Calu3 (cell line): ENCODE data around the gene ADCY3. TPM values are rescaled to one million over a fixed set of nuclear protein-coding genes. Genes with fewer than 3 reads are reported as not detected.

Experiments used
- BruUV-seq: library from RNA; stranded (reverse); fragments of 400-500 nt; replicated peaks from 2 replicates; lab custom pipeline; 2021; lab: Mats Ljungman, UMichigan
- CTCF ChIA-PET: fragments of 300-600 bp; sonication (Branson Sonifier 250); formaldehyde crosslinking; loops from one replicate; lab custom pipeline; 2022; ENCODE audit warnings: antibody characterized with exemption; lab: Charles Lee
- DNase-seq: peaks from one replicate; pipeline ENCODE4 v3.0.0; 2022
- H3K27ac Mint-ChIP-seq: one replicate; pipeline ENCODE4 v1.8.0; 2022; ENCODE audit warnings: mixed read lengths; ENCODE audit not compliant: unreplicated experiment
- H3K27me3 Mint-ChIP-seq: one replicate; pipeline ENCODE4 v1.8.0; 2022; ENCODE audit warnings: mixed read lengths; ENCODE audit not compliant: unreplicated experiment
- H3K36me3 Mint-ChIP-seq: one replicate; pipeline ENCODE4 v1.8.0; 2022; ENCODE audit warnings: mild to moderate bottlenecking, moderate library complexity, mixed read lengths; ENCODE audit not compliant: insufficient read depth, unreplicated experiment
- H3K4me1 Mint-ChIP-seq: one replicate; pipeline ENCODE4 v1.8.0; 2022; ENCODE audit warnings: mild to moderate bottlenecking, low read depth, mixed read lengths; ENCODE audit not compliant: unreplicated experiment
- H3K4me3 Mint-ChIP-seq: one replicate; pipeline ENCODE4 v1.8.0; 2022; ENCODE audit warnings: mild to moderate bottlenecking, low read depth, moderate library complexity, mixed read lengths; ENCODE audit not compliant: unreplicated experiment
- H3K9me3 Mint-ChIP-seq: one replicate; pipeline ENCODE4 v1.8.0; 2022; ENCODE audit warnings: low read depth, mixed read lengths; ENCODE audit not compliant: unreplicated experiment
- intact Hi-C: fragments of 100-400 bp; cut with micrococcal nuclease; formaldehyde crosslinking; loops from one replicate; pipeline ENCODE4 v1.10.0; 2022; ENCODE audit not compliant: unreplicated experiment
- total RNA-seq: library from RNA; stranded (reverse); gene quantifications from 2 replicates; pipeline ENCODE4 v1.2.3, GENCODE V29; 2022
- TF ChIP-seq, protein P1 (sequence below): fragments of 200-600 bp; IDR thresholded peaks from one replicate; pipeline ENCODE4 v1.8.0; 2022; ENCODE audit warnings: antibody characterized with exemption; ENCODE audit not compliant: unreplicated experiment

The ADCY3 gene
- total RNA-seq, 1 experiment from 2014 or later: 63.7 TPM

DNA sequence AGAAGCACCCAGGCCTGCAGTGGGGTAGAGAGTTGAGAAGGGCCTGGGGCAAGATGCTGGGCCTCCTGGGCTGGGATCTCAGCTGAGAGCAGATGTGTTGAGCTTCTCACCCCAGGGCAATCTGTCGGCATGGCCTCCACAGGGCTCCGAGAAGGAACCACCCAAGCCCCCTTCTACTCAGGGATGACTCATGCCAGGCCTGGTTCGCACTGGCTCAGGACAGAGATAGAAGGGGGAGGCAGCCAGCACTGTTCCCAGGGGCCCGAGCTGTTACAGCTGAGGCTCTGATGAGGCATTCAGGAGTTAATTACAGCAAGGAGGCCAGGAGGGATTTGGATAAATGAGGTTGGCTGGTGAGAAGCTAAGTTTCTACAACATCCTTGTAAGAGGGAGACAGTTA, 64.3 kb downstream of the ADCY3 start:
- intact Hi-C loops: no loop called here
- Mint-ChIP-seq H3K4me1 (no peaks in the 10 kb centered on the region), H3K9me3 (no peaks in the 10 kb centered on the region), H3K27ac (no peak overlapping the region), H3K27me3 (no peaks in the 10 kb centered on the region), H3K4me3 (no peak overlapping the region), H3K36me3 (peaks cover 5% of the 10 kb centered on the region)
- no peak for DNase-seq
- no TSS peak for BruUV-seq
- TF ChIP-seq, protein P1, sequence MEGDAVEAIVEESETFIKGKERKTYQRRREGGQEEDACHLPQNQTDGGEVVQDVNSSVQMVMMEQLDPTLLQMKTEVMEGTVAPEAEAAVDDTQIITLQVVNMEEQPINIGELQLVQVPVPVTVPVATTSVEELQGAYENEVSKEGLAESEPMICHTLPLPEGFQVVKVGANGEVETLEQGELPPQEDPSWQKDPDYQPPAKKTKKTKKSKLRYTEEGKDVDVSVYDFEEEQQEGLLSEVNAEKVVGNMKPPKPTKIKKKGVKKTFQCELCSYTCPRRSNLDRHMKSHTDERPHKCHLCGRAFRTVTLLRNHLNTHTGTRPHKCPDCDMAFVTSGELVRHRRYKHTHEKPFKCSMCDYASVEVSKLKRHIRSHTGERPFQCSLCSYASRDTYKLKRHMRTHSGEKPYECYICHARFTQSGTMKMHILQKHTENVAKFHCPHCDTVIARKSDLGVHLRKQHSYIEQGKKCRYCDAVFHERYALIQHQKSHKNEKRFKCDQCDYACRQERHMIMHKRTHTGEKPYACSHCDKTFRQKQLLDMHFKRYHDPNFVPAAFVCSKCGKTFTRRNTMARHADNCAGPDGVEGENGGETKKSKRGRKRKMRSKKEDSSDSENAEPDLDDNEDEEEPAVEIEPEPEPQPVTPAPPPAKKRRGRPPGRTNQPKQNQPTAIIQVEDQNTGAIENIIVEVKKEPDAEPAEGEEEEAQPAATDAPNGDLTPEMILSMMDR: no peak
- CTCF ChIA-PET: no interaction called here

DNA sequence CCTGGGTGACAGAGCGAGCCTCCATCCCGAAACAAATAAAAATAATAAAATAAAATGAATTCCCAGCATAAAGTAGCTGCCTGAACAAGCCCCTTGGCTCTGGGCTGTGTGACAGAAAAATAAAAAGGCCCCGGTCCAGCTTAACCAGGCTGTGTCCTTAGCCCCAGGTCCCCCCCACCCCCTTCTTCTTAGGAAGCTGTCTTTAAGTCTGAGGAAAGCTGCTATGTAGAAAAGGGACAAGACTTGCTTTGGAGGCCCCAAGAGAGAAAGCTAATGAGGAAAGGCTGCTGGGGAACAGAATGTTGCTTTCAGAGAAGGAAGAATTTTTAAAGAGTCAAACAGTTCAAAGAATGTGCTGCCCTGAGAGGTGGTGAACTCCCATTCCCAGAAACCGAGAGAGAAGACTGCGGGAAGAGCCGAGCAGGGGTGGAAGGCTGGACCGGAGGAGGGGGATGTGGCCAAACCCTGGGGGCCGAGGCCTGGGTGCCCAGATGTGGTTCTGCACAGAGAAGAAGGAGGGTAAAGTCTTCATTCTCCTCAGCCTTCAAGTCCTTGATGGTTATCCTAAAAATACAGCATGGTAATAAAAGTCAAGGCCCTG, 64.9 kb downstream of the ADCY3 start:
- CTCF ChIA-PET: no interaction called here
- H3K36me3 Mint-ChIP-seq: peaks cover 5% of the 10 kb centered on the region

DNA sequence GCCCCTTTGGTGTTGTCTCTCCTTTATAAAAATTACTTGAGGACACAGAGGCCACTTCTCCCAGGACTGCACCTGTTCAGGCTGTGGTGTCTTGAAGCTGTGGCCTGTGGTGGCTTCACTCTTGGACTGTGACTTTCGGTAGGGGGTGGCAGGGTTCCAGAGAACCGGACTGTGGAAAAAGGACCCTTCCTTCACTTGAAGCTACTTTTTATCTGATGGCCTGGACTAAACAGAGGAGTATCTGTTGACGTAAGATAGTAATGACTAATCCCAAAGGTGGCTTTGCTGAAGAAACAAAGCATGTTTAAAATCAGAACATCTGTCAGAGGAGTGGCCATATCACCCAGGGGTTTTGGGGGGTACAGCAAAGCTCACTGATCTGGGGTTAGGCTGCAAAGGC, 66.0 kb downstream of the ADCY3 start:
- Mint-ChIP-seq H3K27ac (no peak overlapping the region), H3K9me3 (no peaks in the 10 kb centered on the region), H3K4me3 (no peak overlapping the region), H3K27me3 (no peaks in the 10 kb centered on the region), H3K4me1 (no peaks in the 10 kb centered on the region), H3K36me3 (peaks cover 5% of the 10 kb centered on the region)
- no peak for DNase-seq
- no TSS peak for BruUV-seq
- TF ChIP-seq, protein P1: no peak
- intact Hi-C loops: no loop called here
- CTCF ChIA-PET: no interaction called here

More for the DNA sequence above, 64.9 kb downstream of the ADCY3 start:
- no peak overlapping the region for H3K4me3 Mint-ChIP-seq
- no peak overlapping the region for H3K27ac Mint-ChIP-seq
- H3K4me1 Mint-ChIP-seq: no peaks in the 10 kb centered on the region
- DNase-seq: no peak
- intact Hi-C loops: no loop called here
- no TSS peak for BruUV-seq
- H3K27me3 Mint-ChIP-seq: no peaks in the 10 kb centered on the region
- TF ChIP-seq, protein P1: no peak
- H3K9me3 Mint-ChIP-seq: no peaks in the 10 kb centered on the region

DNA sequence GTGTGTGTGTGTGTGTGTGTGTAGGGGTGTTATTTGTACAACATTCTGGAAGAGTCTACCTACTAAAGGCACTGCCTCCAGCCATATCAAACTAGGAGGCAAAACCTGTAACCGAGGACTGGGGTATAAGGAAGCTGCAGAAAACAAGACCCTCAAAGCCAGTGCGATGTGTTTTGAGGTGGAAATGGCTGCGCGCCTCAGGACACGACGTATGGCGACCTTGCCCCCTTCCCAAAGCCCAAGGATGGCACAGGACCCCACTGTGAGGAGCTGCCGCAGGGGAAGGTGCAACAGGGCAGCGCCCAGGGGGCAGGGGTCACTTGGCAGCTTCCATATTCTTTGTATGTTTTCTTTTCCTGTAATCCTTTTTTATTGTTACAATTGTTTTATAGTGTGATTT, 67.0 kb downstream of the ADCY3 start:
- H3K9me3 Mint-ChIP-seq: no peaks in the 10 kb centered on the region
- peaks cover 5% of the 10 kb centered on the region for H3K36me3 Mint-ChIP-seq
- H3K4me1 Mint-ChIP-seq: no peaks in the 10 kb centered on the region
- intact Hi-C loops: no loop called here
- CTCF ChIA-PET: no interaction called here
- H3K27ac Mint-ChIP-seq: no peak overlapping the region
- BruUV-seq: no TSS peak
- no peak for DNase-seq
- no peaks in the 10 kb centered on the region for H3K27me3 Mint-ChIP-seq
- TF ChIP-seq, protein P1: no peak
- no peak overlapping the region for H3K4me3 Mint-ChIP-seq
